Measurements from ENCODE around the gene SIX1.
A peak's percentile ranks its signal among the peaks of the same experiment; 100 is the strongest.

Gene SIX1

GRCh38 chr14:60656686-60657455 lies 7.6 kb upstream of the SIX1 start:
- TF ChIP-seq CTCF (IDR thresholded peaks at IDR 0.05; ENCODE audit: insufficient read depth, low read length, missing control alignments): peak; percentile 45
- peak overlapping the region; percentile 65 for H3K4me3 ChIP-seq (ENCODE audit: low read depth, low read length)
- CTCF ChIA-PET: interaction anchor here (0.6 to 1.8 kb wide), 14 partner anchors 9 to 562 kb away, joined by 3 to 7 read pairs (median 3); no protein-coding TSS in a partner anchor
- no peak for DNase-seq (ENCODE audit: low read depth, low spot score)
- POLR2A ChIA-PET: interaction anchor here (0.6 to 1.0 kb wide), 3 partner anchors 9 to 489 kb away, joined by 3 to 4 read pairs (median 3); no protein-coding TSS in a partner anchor

GRCh38 chr14:60655898-60656685 lies 6.8 kb upstream of the SIX1 start:
- H3K4me3 ChIP-seq (ENCODE audit: low read depth, low read length): peak overlapping the region; percentile 65
- ChIA-PET CTCF (interaction anchor here (0.6 to 1.8 kb wide), 13 partner anchors 9 to 597 kb away, joined by 3 to 7 read pairs (median 3); no protein-coding TSS in a partner anchor), POLR2A (interaction anchor here (0.6 to 1.0 kb wide), 3 partner anchors 8 to 489 kb away, joined by 3 to 4 read pairs (median 3); no protein-coding TSS in a partner anchor)
- no peak for DNase-seq (ENCODE audit: low read depth, low spot score)
- no peak for TF ChIP-seq CTCF (IDR thresholded peaks at IDR 0.05; ENCODE audit: insufficient read depth, low read length, missing control alignments)

- no peak for TF ChIP-seq CTCF (IDR thresholded peaks at IDR 0.05; ENCODE audit: insufficient read depth, low read length, missing control alignments)
- CTCF ChIA-PET: interaction anchor here (0.9 to 1.8 kb wide), 5 partner anchors 16 to 598 kb away, joined by 4 to 7 read pairs (median 4); no protein-coding TSS in a partner anchor
- H3K4me3 ChIP-seq (ENCODE audit: low read depth, low read length): no peak overlapping the region
- DNase-seq (ENCODE audit: low read depth, low spot score): no peak
- POLR2A ChIA-PET: interaction anchor here (0.7 kb wide), 1 partner anchor 151 kb away, joined by 3 read pairs; no protein-coding TSS in a partner anchor
Measured at GRCh38 chr14:60655119-60655897, 6.0 kb upstream of the SIX1 start.

- POLR2A ChIA-PET: interaction anchor here (0.7 kb wide), 1 partner anchor 152 kb away, joined by 3 read pairs; no protein-coding TSS in a partner anchor
- no peak for DNase-seq (ENCODE audit: low read depth, low spot score)
- CTCF ChIA-PET: interaction anchor here (0.9 to 1.6 kb wide), 2 partner anchors 23 to 29 kb away, joined by 4 to 6 read pairs; no protein-coding TSS in a partner anchor
- no peak overlapping the region for H3K4me3 ChIP-seq (ENCODE audit: low read depth, low read length)
- no peak for TF ChIP-seq CTCF (IDR thresholded peaks at IDR 0.05; ENCODE audit: insufficient read depth, low read length, missing control alignments)
Measured at GRCh38 chr14:60654334-60654821, 5.1 kb upstream of the SIX1 start.

- ChIA-PET POLR2A (no interaction called here), CTCF (interaction anchor here (1.6 kb wide), 1 partner anchor 29 kb away, joined by 6 read pairs; no protein-coding TSS in a partner anchor)
- no peak for TF ChIP-seq CTCF (IDR thresholded peaks at IDR 0.05; ENCODE audit: insufficient read depth, low read length, missing control alignments)
- peak overlapping the region; percentile 25 for H3K4me3 ChIP-seq (ENCODE audit: low read depth, low read length)
- DNase-seq (ENCODE audit: low read depth, low spot score): no peak
Measured at GRCh38 chr14:60653701-60654161, 4.5 kb upstream of the SIX1 start.
